GM19468 (cell line): ENCODE measurements around the gene C11orf16.
"Not testable (repeated sequence)": the region's sequence is repeated elsewhere in the genome, so short reads cannot be mapped to it uniquely, and the experiment has no call there.

ENCODE experiments used
- ATAC-seq: cut with Tn5 transposase; IDR thresholded peaks from one replicate; pipeline ENCODE4 v1.9.1; 2021; ENCODE audit warnings: mild to moderate bottlenecking, moderate library complexity, moderate number of reproducible peaks; ENCODE audit not compliant: unreplicated experiment; ENCODE audit errors: extremely low read depth

The C11orf16 gene

GRCh38 chr11:8932564-8933180 is at the start of gene C11orf16:
Gene C11orf16, minus strand, starts transcription at chr11:8932947. Its CDS starts 639 bp downstream, at chr11:8932308.
- ATAC-seq = no peak

- ATAC-seq = no peak
Observed at GRCh38 chr11:8980485-8980884, 47.7 kb upstream of the C11orf16 start.

GRCh38 chr11:8979365-8979764 is 46.6 kb upstream of the C11orf16 start:
- ATAC-seq = not testable (repeated sequence)

GRCh38 chr11:8973121-8973520 is 40.4 kb upstream of the C11orf16 start:
- ATAC-seq = no peak

GRCh38 chr11:8971924-8972316 is 39.2 kb upstream of the C11orf16 start:
- ATAC-seq = no peak

- ATAC-seq = no peak
Observed at GRCh38 chr11:8971196-8971923, 38.6 kb upstream of the C11orf16 start.

- no peak for ATAC-seq
Observed at GRCh38 chr11:8967184-8967583, 34.4 kb upstream of the C11orf16 start.

GRCh38 chr11:8964324-8965320 is 31.9 kb upstream of the C11orf16 start, which contains the start of gene TMEM9B:
Gene TMEM9B, minus strand, starts transcription at chr11:8964442. Its CDS starts 129 bp downstream, at chr11:8964313.
- ATAC-seq = peak; percentile 84

GRCh38 chr11:8963569-8964323 is 31.0 kb upstream of the C11orf16 start:
- peak; percentile 50 for ATAC-seq

GRCh38 chr11:8962841-8963240 is 30.1 kb upstream of the C11orf16 start:
- no peak for ATAC-seq

GRCh38 chr11:8961401-8961800 is 28.7 kb upstream of the C11orf16 start:
- ATAC-seq = no peak

GRCh38 chr11:8959546-8960166 is 26.9 kb upstream of the C11orf16 start:
- ATAC-seq = no peak

GRCh38 chr11:8956860-8957259 is 24.1 kb upstream of the C11orf16 start:
- ATAC-seq = no peak

- ATAC-seq = no peak
Observed at GRCh38 chr11:8948886-8949285, 16.1 kb upstream of the C11orf16 start.

- no peak for ATAC-seq
Observed at GRCh38 chr11:8947230-8947943, 14.6 kb upstream of the C11orf16 start.

GRCh38 chr11:8942518-8943066 is 9.8 kb upstream of the C11orf16 start, which contains the start of gene ASCL3:
Gene ASCL3, minus strand, starts transcription at chr11:8943016. Its CDS starts 4,855 bp downstream, at chr11:8938161.
- no peak for ATAC-seq

- no peak for ATAC-seq
Observed at GRCh38 chr11:8941341-8942103, 8.8 kb upstream of the C11orf16 start.

GRCh38 chr11:8937659-8938058 is 4.9 kb upstream of the C11orf16 start:
- no peak for ATAC-seq
